ENCODE results near the gene CDC25B.

Gene CDC25B

DNA sequence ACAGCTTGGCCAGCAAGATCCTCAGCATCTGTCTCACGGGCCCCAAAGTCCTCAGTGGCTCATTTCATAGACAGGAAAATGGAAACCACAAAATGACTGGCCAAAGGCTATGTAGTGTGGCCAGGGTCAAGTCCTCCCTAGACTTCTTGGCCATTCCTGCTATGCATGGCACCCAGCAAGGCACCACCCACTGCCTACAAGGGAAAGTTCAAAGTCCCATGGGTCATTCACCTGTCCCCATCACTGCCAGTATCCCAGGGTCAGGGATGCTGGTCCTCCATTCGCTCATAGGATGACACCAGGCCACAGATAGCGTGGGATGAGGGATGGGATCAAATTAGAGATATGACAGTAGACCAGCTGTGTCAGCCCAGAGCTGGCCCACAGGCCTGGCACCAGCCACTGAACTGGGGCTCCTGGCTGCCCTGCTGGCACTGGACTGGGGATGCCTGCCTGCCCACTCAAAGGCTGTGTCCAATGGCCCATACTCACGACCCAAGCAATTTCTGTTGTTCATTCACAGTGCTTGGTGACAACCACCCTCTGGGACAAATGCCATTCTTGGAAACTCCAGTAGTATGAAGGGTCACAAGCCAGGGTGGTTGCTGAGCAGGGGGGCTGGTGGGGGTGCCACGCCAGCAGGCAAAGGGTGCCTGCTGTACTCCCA, 40.2 kb upstream of the CDC25B start:
- Histone ChIP-seq H3K14ac (ENCODE audit: low read length in 2 of 2) (no peak overlapping the region), H3K36me3 (ENCODE audit: control insufficient read depth in 1 of 2, insufficient read depth in 2 of 2, low read depth in 1 of 2, low read length in 2 of 2) (peaks cover 42 to 54% of the 10 kb centered on the region in 2 experiments), H4K8ac (ENCODE audit: low read length) (no peak overlapping the region), H3K9ac (ENCODE audit: low read length) (no peak overlapping the region), H2BK15ac (ENCODE audit: low read depth, poor library complexity, severe bottlenecking) (no peak overlapping the region), H3K4ac (ENCODE audit: low read depth in 1 of 2, low read length in 2 of 2) (no peak overlapping the region), H2AK5ac (ENCODE audit: low read length, severe bottlenecking) (no peak overlapping the region), H3K4me2 (ENCODE audit: low read length, poor library complexity, severe bottlenecking) (no peak overlapping the region), H2BK120ac (ENCODE audit: low read depth, low read length) (no peak overlapping the region), H4K91ac (ENCODE audit: low read length) (no peak overlapping the region), H3K4me1 (ENCODE audit: control insufficient read depth, insufficient read depth, low read depth, low read length) (peaks cover 8% of the 10 kb centered on the region), H3K9me3 (ENCODE audit: control insufficient read depth, low read length) (no peaks in the 10 kb centered on the region), H2AFZ (ENCODE audit: low read depth, low read length) (no peak overlapping the region), H3K23ac (ENCODE audit: low read length in 2 of 2) (no peak overlapping the region), H3K18ac (ENCODE audit: low read depth in 1 of 2, low read length in 2 of 2) (no peak overlapping the region), H3K27ac (ENCODE audit: low read length, poor library complexity, severe bottlenecking) (no peak overlapping the region), H3K4me3 (ENCODE audit: insufficient read depth in 1 of 2, low read depth in 1 of 2, low read length in 2 of 2) (no peak overlapping the region), H2BK5ac (ENCODE audit: low read depth, low read length, poor library complexity, severe bottlenecking) (no peak overlapping the region), H2BK12ac (ENCODE audit: low read length in 2 of 2) (no peak overlapping the region), H3K27me3 (ENCODE audit: control insufficient read depth in 1 of 2, insufficient read depth in 1 of 2, low read length in 2 of 2) (peaks cover 0 to 3% of the 10 kb centered on the region in 2 experiments), H3K79me1 (replicated peaks; ENCODE audit: low read length, poor library complexity, severe bottlenecking) (peaks cover 13% of the 10 kb centered on the region)
- no peak for DNase-seq
- 85% methylated on average over 5 of the region's 5 CpGs for WGBS

DNA sequence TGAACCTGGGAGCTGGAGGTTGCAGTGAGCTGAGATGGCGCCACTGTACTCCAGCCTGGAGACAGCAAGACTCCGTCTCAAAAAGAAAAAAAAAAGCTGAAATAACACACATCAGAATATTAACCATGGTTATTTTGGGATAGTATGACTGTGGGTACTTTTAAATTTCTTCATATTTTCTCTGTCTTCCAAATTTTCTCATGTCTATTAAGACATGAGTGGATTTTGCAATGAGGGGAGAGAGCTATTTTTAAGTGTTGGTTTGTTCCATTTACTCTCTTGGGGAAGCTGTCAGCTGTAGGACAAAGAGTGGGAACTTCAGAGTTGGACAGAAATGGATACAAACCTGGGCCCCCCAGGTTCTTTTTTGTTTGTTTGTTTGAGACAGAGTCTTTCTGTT, 38.8 kb upstream of the CDC25B start:
- Histone ChIP-seq H2BK15ac (ENCODE audit: low read depth, poor library complexity, severe bottlenecking) (no peak overlapping the region), H3K4ac (ENCODE audit: low read depth in 1 of 2, low read length in 2 of 2) (no peak overlapping the region), H3K36me3 (ENCODE audit: control insufficient read depth in 1 of 2, insufficient read depth in 2 of 2, low read depth in 1 of 2, low read length in 2 of 2) (peaks cover 42 to 43% of the 10 kb centered on the region in 2 experiments), H2BK12ac (ENCODE audit: low read length in 2 of 2) (no peak overlapping the region), H2AK5ac (ENCODE audit: low read length, severe bottlenecking) (no peak overlapping the region), H4K8ac (ENCODE audit: low read length) (no peak overlapping the region), H3K4me1 (ENCODE audit: control insufficient read depth, insufficient read depth, low read depth, low read length) (peaks cover 2% of the 10 kb centered on the region), H3K27ac (ENCODE audit: low read length, poor library complexity, severe bottlenecking) (no peak overlapping the region), H2BK120ac (ENCODE audit: low read depth, low read length) (no peak overlapping the region), H3K79me1 (replicated peaks; ENCODE audit: low read length, poor library complexity, severe bottlenecking) (peaks cover 13% of the 10 kb centered on the region), H3K4me2 (ENCODE audit: low read length, poor library complexity, severe bottlenecking) (no peak overlapping the region), H2AFZ (ENCODE audit: low read depth, low read length) (no peak overlapping the region), H3K23ac (ENCODE audit: low read length in 2 of 2) (no peak overlapping the region), H3K14ac (ENCODE audit: low read length in 2 of 2) (no peak overlapping the region), H3K9ac (ENCODE audit: low read length) (no peak overlapping the region), H3K27me3 (ENCODE audit: control insufficient read depth in 1 of 2, insufficient read depth in 1 of 2, low read length in 2 of 2) (no peaks in the 10 kb centered on the region), H2BK5ac (ENCODE audit: low read depth, low read length, poor library complexity, severe bottlenecking) (no peak overlapping the region), H4K91ac (ENCODE audit: low read length) (no peak overlapping the region), H3K9me3 (ENCODE audit: control insufficient read depth, low read length) (no peaks in the 10 kb centered on the region), H3K18ac (ENCODE audit: low read depth in 1 of 2, low read length in 2 of 2) (no peak overlapping the region), H3K4me3 (ENCODE audit: insufficient read depth in 1 of 2, low read depth in 1 of 2, low read length in 2 of 2) (no peak overlapping the region)
- WGBS: no CpG with 5 or more reads among the region's 2 CpGs
- DNase-seq: no peak

GRCh38 chr20:3758566-3758965, 37.5 kb upstream of the CDC25B start:
- H3K27ac ChIP-seq (ENCODE audit: low read length, poor library complexity, severe bottlenecking): no peak overlapping the region
- H3K4me1 ChIP-seq (ENCODE audit: control insufficient read depth, insufficient read depth, low read depth, low read length): peaks cover 2% of the 10 kb centered on the region

GRCh38 chr20:3759316-3759823, 36.7 kb upstream of the CDC25B start:
- Histone ChIP-seq H3K4ac (ENCODE audit: low read depth in 1 of 2, low read length in 2 of 2) (no peak overlapping the region), H2BK120ac (ENCODE audit: low read depth, low read length) (no peak overlapping the region), H3K23ac (ENCODE audit: low read length in 2 of 2) (no peak overlapping the region), H2BK5ac (ENCODE audit: low read depth, low read length, poor library complexity, severe bottlenecking) (no peak overlapping the region), H2BK15ac (ENCODE audit: low read depth, poor library complexity, severe bottlenecking) (no peak overlapping the region), H3K27ac (ENCODE audit: low read length, poor library complexity, severe bottlenecking) (no peak overlapping the region), H3K79me1 (replicated peaks; ENCODE audit: low read length, poor library complexity, severe bottlenecking) (peaks cover 19% of the 10 kb centered on the region), H2AK5ac (ENCODE audit: low read length, severe bottlenecking) (no peak overlapping the region), H3K14ac (ENCODE audit: low read length in 2 of 2) (no peak overlapping the region), H3K4me3 (ENCODE audit: insufficient read depth in 1 of 2, low read depth in 1 of 2, low read length in 2 of 2) (no peak overlapping the region), H3K27me3 (ENCODE audit: control insufficient read depth in 1 of 2, insufficient read depth in 1 of 2, low read length in 2 of 2) (no peaks in the 10 kb centered on the region), H3K36me3 (ENCODE audit: control insufficient read depth in 1 of 2, insufficient read depth in 2 of 2, low read depth in 1 of 2, low read length in 2 of 2) (peaks cover 34 to 40% of the 10 kb centered on the region in 2 experiments), H3K9me3 (ENCODE audit: control insufficient read depth, low read length) (no peaks in the 10 kb centered on the region), H3K4me2 (ENCODE audit: low read length, poor library complexity, severe bottlenecking) (no peak overlapping the region), H2AFZ (ENCODE audit: low read depth, low read length) (no peak overlapping the region), H4K8ac (ENCODE audit: low read length) (no peak overlapping the region), H3K9ac (ENCODE audit: low read length) (no peak overlapping the region), H3K4me1 (ENCODE audit: control insufficient read depth, insufficient read depth, low read depth, low read length) (peaks cover 2% of the 10 kb centered on the region), H2BK12ac (ENCODE audit: low read length in 2 of 2) (no peak overlapping the region), H3K18ac (ENCODE audit: low read depth in 1 of 2, low read length in 2 of 2) (no peak overlapping the region), H4K91ac (ENCODE audit: low read length) (no peak overlapping the region)
- DNase-seq: no peak
- WGBS: 83% methylated on average over 11 of the region's 11 CpGs

More at GRCh38 chr20:3758566-3758965, 37.5 kb upstream of the CDC25B start:
- no peak overlapping the region for H3K4me2 ChIP-seq (ENCODE audit: low read length, poor library complexity, severe bottlenecking)
- no peak overlapping the region for H3K4ac ChIP-seq (ENCODE audit: low read depth in 1 of 2, low read length in 2 of 2)
- no peak overlapping the region for H2BK15ac ChIP-seq (ENCODE audit: low read depth, poor library complexity, severe bottlenecking)
- H4K91ac ChIP-seq (ENCODE audit: low read length): no peak overlapping the region
- H3K23ac ChIP-seq (ENCODE audit: low read length in 2 of 2): no peak overlapping the region
- H2BK5ac ChIP-seq (ENCODE audit: low read depth, low read length, poor library complexity, severe bottlenecking): no peak overlapping the region
- H4K8ac ChIP-seq (ENCODE audit: low read length): no peak overlapping the region
- H3K9me3 ChIP-seq (ENCODE audit: control insufficient read depth, low read length): no peaks in the 10 kb centered on the region
- H2AK5ac ChIP-seq (ENCODE audit: low read length, severe bottlenecking): no peak overlapping the region
- H2BK12ac ChIP-seq (ENCODE audit: low read length in 2 of 2): no peak overlapping the region
- no peak overlapping the region for H3K14ac ChIP-seq (ENCODE audit: low read length in 2 of 2)
- H3K18ac ChIP-seq (ENCODE audit: low read depth in 1 of 2, low read length in 2 of 2): no peak overlapping the region
- no peak overlapping the region for H2BK120ac ChIP-seq (ENCODE audit: low read depth, low read length)
- no peaks in the 10 kb centered on the region for H3K27me3 ChIP-seq (ENCODE audit: control insufficient read depth in 1 of 2, insufficient read depth in 1 of 2, low read length in 2 of 2)
- no peak overlapping the region for H3K9ac ChIP-seq (ENCODE audit: low read length)
- WGBS: 95% methylated on average over 7 of the region's 11 CpGs
- H2AFZ ChIP-seq (ENCODE audit: low read depth, low read length): no peak overlapping the region
- no peak for DNase-seq
- peaks cover 13% of the 10 kb centered on the region for H3K79me1 ChIP-seq (replicated peaks; ENCODE audit: low read length, poor library complexity, severe bottlenecking)
- H3K4me3 ChIP-seq (ENCODE audit: insufficient read depth in 1 of 2, low read depth in 1 of 2, low read length in 2 of 2): no peak overlapping the region
- H3K36me3 ChIP-seq (ENCODE audit: control insufficient read depth in 1 of 2, insufficient read depth in 2 of 2, low read depth in 1 of 2, low read length in 2 of 2): peaks cover 41 to 43% of the 10 kb centered on the region in 2 experiments

Measured in mesenchymal stem cell (in vitro differentiated cells and primary cell).